HG03565 (cell line): ENCODE measurements around the gene INPP4B.
A peak's percentile ranks its signal among the peaks of the same experiment; 100 is the strongest.
"Not testable (repeated sequence)": the region's sequence is repeated elsewhere in the genome, so short reads cannot be mapped to it uniquely, and the experiment has no call there.

Experiments used
- ATAC-seq: cut with Tn5 transposase; IDR thresholded peaks from one replicate; pipeline ENCODE4 v1.9.1; 2021; ENCODE audit warnings: mild to moderate bottlenecking, moderate library complexity; ENCODE audit not compliant: unreplicated experiment

INPP4B gene

GRCh38 chr4:142826503-142827241 lies 19.4 kb downstream of the INPP4B start:
- ATAC-seq = no peak

GRCh38 chr4:142824368-142824767 lies 21.7 kb downstream of the INPP4B start:
- no peak for ATAC-seq

- ATAC-seq = no peak
Observed at GRCh38 chr4:142823796-142824195, 22.3 kb downstream of the INPP4B start.

GRCh38 chr4:142818476-142818875 lies 27.6 kb downstream of the INPP4B start:
- ATAC-seq = no peak

- no peak for ATAC-seq
Observed at GRCh38 chr4:142818031-142818430, 28.1 kb downstream of the INPP4B start.

GRCh38 chr4:142817442-142817841 lies 28.7 kb downstream of the INPP4B start:
- no peak for ATAC-seq

- peak; percentile 59 for ATAC-seq
Observed at GRCh38 chr4:142815834-142816233, 30.3 kb downstream of the INPP4B start.

- no peak for ATAC-seq
Observed at GRCh38 chr4:142813388-142813787, 32.7 kb downstream of the INPP4B start.

- ATAC-seq = no peak
Observed at GRCh38 chr4:142812091-142812490, 34.0 kb downstream of the INPP4B start.

GRCh38 chr4:142811034-142811433 lies 35.1 kb downstream of the INPP4B start:
- no peak for ATAC-seq

- no peak for ATAC-seq
Observed at GRCh38 chr4:142809559-142809958, 36.5 kb downstream of the INPP4B start.

- not testable (repeated sequence) for ATAC-seq
Observed at GRCh38 chr4:142803879-142804278, 42.2 kb downstream of the INPP4B start.

GRCh38 chr4:142801966-142802365 lies 44.1 kb downstream of the INPP4B start:
- ATAC-seq = no peak

GRCh38 chr4:142781114-142781513 lies 65.0 kb downstream of the INPP4B start:
- ATAC-seq = no peak

GRCh38 chr4:142778900-142779299 lies 67.2 kb downstream of the INPP4B start:
- ATAC-seq = no peak

GRCh38 chr4:142778430-142778829 lies 67.7 kb downstream of the INPP4B start:
- ATAC-seq = no peak

- ATAC-seq = no peak
Observed at GRCh38 chr4:142777045-142777743, 68.9 kb downstream of the INPP4B start.

GRCh38 chr4:142776026-142776425 lies 70.1 kb downstream of the INPP4B start:
- no peak for ATAC-seq

GRCh38 chr4:142773505-142773904 lies 72.6 kb downstream of the INPP4B start:
- ATAC-seq = no peak

GRCh38 chr4:142762280-142762679 lies 83.8 kb downstream of the INPP4B start:
- ATAC-seq = no peak

- no peak for ATAC-seq
Observed at GRCh38 chr4:142752202-142752786, 93.8 kb downstream of the INPP4B start.
